ENCODE results near the gene MYBBP1A.

The MYBBP1A gene

DNA sequence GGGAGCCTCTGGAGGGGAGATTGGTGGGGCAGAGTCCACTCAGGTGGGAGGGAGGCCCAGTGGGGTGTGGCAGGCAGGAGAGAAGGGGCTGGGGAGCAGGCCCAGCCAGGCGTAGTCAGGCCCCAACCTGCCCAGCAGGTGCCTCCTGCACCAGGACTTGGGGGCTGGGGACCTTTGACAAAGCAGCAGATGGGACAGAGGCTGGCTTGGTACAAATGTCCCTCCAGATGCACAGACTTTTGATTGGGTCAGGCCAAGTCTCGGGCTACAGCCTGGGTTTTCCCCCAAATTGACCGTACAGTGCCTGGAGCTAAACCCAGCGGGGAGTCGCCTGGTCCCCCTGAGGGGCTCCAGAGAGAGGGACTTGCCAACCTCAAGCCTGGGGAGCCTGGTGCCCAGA is 4.8 kb upstream of the MYBBP1A start:
- no peak overlapping the region for H3K4me3 ChIP-seq (ENCODE audit: low read depth, low read length)
- TF ChIP-seq MYC (IDR thresholded peaks at IDR 0.05; ENCODE audit: low read depth, low read length) = no peak
- TF ChIP-seq, protein P1, sequence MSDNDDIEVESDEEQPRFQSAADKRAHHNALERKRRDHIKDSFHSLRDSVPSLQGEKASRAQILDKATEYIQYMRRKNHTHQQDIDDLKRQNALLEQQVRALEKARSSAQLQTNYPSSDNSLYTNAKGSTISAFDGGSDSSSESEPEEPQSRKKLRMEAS (IDR thresholded peaks at IDR 0.05; ENCODE audit: low read depth, low read length) = no peak
- TF ChIP-seq, protein P2, sequence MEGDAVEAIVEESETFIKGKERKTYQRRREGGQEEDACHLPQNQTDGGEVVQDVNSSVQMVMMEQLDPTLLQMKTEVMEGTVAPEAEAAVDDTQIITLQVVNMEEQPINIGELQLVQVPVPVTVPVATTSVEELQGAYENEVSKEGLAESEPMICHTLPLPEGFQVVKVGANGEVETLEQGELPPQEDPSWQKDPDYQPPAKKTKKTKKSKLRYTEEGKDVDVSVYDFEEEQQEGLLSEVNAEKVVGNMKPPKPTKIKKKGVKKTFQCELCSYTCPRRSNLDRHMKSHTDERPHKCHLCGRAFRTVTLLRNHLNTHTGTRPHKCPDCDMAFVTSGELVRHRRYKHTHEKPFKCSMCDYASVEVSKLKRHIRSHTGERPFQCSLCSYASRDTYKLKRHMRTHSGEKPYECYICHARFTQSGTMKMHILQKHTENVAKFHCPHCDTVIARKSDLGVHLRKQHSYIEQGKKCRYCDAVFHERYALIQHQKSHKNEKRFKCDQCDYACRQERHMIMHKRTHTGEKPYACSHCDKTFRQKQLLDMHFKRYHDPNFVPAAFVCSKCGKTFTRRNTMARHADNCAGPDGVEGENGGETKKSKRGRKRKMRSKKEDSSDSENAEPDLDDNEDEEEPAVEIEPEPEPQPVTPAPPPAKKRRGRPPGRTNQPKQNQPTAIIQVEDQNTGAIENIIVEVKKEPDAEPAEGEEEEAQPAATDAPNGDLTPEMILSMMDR (IDR thresholded peaks at IDR 0.05; ENCODE audit: low read depth, low read length) = no peak
- no peak for DNase-seq (ENCODE audit: low read depth)

DNA sequence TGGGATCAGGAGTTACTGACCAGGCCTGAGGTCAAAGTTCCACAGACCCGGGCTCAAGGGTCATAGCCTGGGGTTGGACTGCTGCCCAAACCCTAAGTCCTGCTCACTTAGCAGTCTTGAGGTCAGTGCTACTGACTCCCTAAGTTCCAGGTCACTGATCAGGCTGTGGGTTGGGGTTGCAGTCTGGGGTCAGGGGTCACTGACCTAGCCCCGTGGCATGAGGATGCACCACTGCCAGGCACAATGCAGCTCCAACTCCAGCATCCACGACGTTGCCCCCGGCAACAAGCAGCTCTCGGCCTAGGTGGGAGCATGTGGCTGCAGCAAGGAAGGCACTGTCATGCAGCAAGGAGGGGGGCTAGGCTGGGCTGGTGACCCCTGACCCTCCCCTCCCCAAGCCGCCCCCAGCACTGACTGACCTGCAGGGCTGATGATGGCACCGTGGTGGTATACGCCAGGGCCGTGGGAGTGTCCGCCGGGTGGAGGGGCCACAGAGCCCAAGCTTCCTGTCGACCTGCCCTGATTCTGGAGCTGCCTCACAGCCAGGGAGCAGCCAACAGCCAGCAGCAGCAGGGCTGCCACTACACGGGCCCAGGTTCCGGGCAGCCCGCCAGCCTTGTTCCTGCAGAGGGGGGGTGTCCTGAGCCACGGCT is 4.1 kb upstream of the MYBBP1A start:
- TF ChIP-seq, protein P1 (IDR thresholded peaks at IDR 0.05; ENCODE audit: low read depth, low read length) = no peak
- TF ChIP-seq POLR2A (IDR thresholded peaks at IDR 0.05; ENCODE audit: extremely low read depth, insufficient read length) = no peak
- no peak for TF ChIP-seq MYC (IDR thresholded peaks at IDR 0.05; ENCODE audit: low read depth, low read length)
- no peak for DNase-seq (ENCODE audit: low read depth)
- H3K4me3 ChIP-seq (ENCODE audit: low read depth, low read length) = no peak overlapping the region

DNA sequence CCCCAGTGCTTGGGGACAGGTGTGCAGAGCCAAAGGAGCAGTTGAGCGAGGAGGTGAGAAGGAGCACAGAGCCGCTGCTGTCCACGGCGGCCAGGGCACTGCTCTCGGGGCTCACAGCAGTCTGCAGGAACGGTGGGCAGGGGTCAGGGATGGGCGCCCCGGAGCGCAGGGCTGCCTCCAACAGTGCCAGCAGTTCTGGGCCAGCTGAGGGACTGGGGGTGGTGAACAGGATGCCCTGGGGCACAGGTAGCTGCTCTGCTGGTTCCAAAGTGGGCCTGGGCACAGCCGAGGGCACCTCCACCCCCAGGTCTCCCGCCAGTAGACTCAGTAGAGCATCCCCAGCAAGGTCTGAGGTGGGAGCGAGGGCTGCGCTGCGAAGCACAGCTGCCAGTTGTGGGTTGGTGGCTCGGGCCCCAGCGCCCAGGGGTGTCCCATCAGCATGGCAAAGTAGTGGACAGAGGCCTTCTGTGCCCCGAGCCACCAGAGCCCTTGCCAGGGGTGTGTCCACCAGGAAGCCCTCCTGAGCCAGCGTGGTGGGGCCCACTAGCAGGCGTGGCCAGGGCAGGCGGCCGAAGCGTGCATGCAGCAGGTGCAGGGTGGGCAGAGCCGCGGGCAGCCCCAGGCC is 3.3 kb upstream of the MYBBP1A start:
- TF ChIP-seq POLR2A (IDR thresholded peaks at IDR 0.05; ENCODE audit: extremely low read depth, insufficient read length) (no peak), MYC (IDR thresholded peaks at IDR 0.05; ENCODE audit: low read depth, low read length) (no peak)
- TF ChIP-seq, protein P1 (IDR thresholded peaks at IDR 0.05; ENCODE audit: low read depth, low read length) = no peak
- TF ChIP-seq, protein P2 (IDR thresholded peaks at IDR 0.05; ENCODE audit: low read depth, low read length) = no peak
- DNase-seq (ENCODE audit: low read depth) = no peak
- no peak overlapping the region for H3K4me3 ChIP-seq (ENCODE audit: low read depth, low read length)

DNA sequence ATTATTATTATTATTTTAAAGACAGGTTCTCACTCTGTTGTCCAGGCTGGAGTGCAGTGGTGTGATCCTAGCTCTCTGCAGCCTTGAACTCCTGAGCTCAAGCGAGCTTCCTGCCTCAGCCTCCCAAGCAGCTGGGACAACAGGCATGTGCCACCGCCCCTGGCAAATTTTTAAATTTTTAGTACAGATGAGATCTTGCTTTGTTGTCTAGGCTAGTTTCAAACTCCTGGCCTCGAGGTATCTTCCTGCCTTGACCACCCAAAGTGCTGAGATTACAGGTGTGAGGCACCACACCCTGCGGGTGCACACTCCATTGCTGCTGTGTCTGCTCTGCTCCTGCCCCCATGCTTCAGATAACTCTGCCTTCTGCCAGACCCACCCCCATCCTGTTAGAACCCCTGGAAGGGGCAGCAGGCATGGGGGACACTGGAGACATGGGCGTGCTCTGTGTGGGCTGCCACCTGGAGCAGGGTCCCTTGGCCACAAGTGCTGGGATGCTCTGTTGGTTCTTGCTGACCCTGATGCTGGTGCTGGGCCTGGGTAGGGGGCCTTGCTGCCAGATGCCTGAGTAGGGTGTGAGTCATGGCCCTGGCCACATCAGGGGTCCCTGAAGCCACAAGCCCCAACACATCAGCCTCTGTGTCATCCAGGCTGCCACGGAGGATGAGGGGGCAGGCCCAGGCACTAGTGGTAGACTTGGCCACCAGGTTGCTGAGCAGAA is 2.6 kb upstream of the MYBBP1A start:
- no peak for DNase-seq (ENCODE audit: low read depth)
- H3K4me3 ChIP-seq (ENCODE audit: low read depth, low read length) = no peak overlapping the region
- TF ChIP-seq, protein P1 (IDR thresholded peaks at IDR 0.05; ENCODE audit: low read depth, low read length) = no peak
- TF ChIP-seq MYC (IDR thresholded peaks at IDR 0.05; ENCODE audit: low read depth, low read length) = no peak
- no peak for TF ChIP-seq POLR2A (IDR thresholded peaks at IDR 0.05; ENCODE audit: extremely low read depth, insufficient read length)
- TF ChIP-seq, protein P2 (IDR thresholded peaks at IDR 0.05; ENCODE audit: low read depth, low read length) = no peak

DNA sequence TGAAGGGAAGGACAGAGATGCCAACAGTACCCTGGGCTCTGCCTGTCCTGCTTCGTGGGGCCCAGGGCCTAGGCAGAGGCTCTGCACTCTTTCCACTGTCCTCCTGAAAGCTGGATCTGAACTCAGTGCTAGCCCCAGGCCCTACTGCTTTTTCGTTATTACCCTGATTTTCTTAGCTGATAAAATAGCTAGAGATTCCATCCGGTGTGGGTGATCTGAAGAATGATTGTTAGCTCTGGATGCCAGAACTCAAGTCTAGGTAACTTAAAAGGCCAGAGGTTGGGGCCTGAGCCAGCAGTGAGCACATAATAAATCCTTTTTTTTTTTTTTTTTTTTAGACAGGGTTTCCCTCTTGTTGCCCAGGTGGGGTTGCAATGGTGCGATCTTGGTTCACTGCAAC is 1.8 kb upstream of the MYBBP1A start:
- no peak for DNase-seq (ENCODE audit: low read depth)
- TF ChIP-seq, protein P2 (IDR thresholded peaks at IDR 0.05; ENCODE audit: low read depth, low read length) = no peak
- TF ChIP-seq MYC (IDR thresholded peaks at IDR 0.05; ENCODE audit: low read depth, low read length) = no peak
- TF ChIP-seq POLR2A (IDR thresholded peaks at IDR 0.05; ENCODE audit: extremely low read depth, insufficient read length) = no peak
- TF ChIP-seq, protein P1 (IDR thresholded peaks at IDR 0.05; ENCODE audit: low read depth, low read length) = no peak
- no peak overlapping the region for H3K4me3 ChIP-seq (ENCODE audit: low read depth, low read length)

All from NB4 (cell line).